Measurements from ENCODE around the gene FNBP1.

The FNBP1 gene

DNA sequence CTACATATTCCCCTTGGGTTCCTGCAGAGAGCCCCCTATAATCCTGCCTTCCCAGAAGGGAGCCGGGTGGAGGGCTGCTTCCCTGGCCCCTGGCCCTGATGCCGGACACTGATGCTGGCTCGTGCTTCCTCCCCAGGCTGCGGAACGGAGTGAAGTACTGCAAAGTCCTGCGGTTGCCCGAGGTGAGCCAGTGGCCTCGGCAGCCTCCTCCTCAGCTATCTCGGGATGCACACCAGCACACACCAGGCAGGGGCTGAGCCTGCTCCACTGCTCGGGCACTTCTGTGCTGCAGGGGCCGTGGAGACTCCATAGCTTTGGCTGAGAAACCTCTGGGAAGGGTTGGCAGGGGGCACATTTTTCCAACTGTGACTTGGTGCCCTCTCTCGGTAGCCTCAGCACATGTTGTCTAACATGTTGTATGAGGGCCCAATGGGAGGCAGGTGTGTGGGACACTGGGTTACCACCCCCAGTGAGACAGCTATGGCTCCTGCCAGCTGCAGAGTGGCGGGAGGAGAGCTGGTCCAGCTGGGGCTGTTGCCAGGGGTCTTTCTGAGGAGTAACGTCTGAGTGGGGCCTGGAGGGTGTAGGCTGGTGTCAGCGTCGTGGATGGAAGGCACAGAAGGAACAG lies 169.3 kb downstream of the FNBP1 start:
- Histone ChIP-seq H3K9me2 (replicated peaks; ENCODE audit: low read depth, low read length) (no peaks in the 10 kb centered on the region), H3K36me3 (ENCODE audit: insufficient read depth, low read length) (peaks cover 6% of the 10 kb centered on the region; the same call in 1 of the 2 replicates), H3K79me2 (ENCODE audit: insufficient read depth, low read length) (no peaks in the 10 kb centered on the region), H3K27me3 (ENCODE audit: insufficient read depth, low read length, poor library complexity, severe bottlenecking) (no peaks in the 10 kb centered on the region), H3K4me1 (ENCODE audit: insufficient read depth, low read length, poor library complexity, severe bottlenecking) (no peaks in the 10 kb centered on the region), H3K4me3 (ENCODE audit: low read length, poor library complexity, severe bottlenecking) (no peak overlapping the region), H2AFZ (ENCODE audit: low read length) (no peak overlapping the region), H4K20me1 (ENCODE audit: insufficient read depth, low read length, poor library complexity, severe bottlenecking) (no peaks in the 10 kb centered on the region), H3K9me3 (ENCODE audit: insufficient read depth, low read depth, low read length) (no peaks in the 10 kb centered on the region), H3K9ac (ENCODE audit: low read depth, low read length, poor library complexity, severe bottlenecking) (no peak overlapping the region), H3F3A (ENCODE audit: low read depth) (no peaks in the 10 kb centered on the region), H3K4me2 (ENCODE audit: low read depth, low read length, poor library complexity, severe bottlenecking) (no peak overlapping the region)
- TF ChIP-seq EZH2phosphoT487 (IDR thresholded peaks at IDR 0.05; ENCODE audit: borderline replicate concordance) (no peak), CTCF (conservative IDR thresholded peaks at IDR 0.05; ENCODE audit: low read length) (no peak)

GRCh38 chr9:129871046-129871445 lies 171.9 kb downstream of the FNBP1 start:
- Histone ChIP-seq H3K4me3 (ENCODE audit: low read length, poor library complexity, severe bottlenecking) (no peak overlapping the region), H3K9ac (ENCODE audit: low read depth, low read length, poor library complexity, severe bottlenecking) (no peak overlapping the region), H4K20me1 (ENCODE audit: insufficient read depth, low read length, poor library complexity, severe bottlenecking) (no peaks in the 10 kb centered on the region), H3K9me3 (ENCODE audit: insufficient read depth, low read depth, low read length) (no peaks in the 10 kb centered on the region), H2AFZ (ENCODE audit: low read length) (no peak overlapping the region), H3K27me3 (ENCODE audit: insufficient read depth, low read length, poor library complexity, severe bottlenecking) (no peaks in the 10 kb centered on the region), H3K9me2 (replicated peaks; ENCODE audit: low read depth, low read length) (no peaks in the 10 kb centered on the region), H3K79me2 (ENCODE audit: insufficient read depth, low read length) (no peaks in the 10 kb centered on the region), H3F3A (ENCODE audit: low read depth) (no peaks in the 10 kb centered on the region), H3K4me1 (ENCODE audit: insufficient read depth, low read length, poor library complexity, severe bottlenecking) (peaks cover 11% of the 10 kb centered on the region), H3K36me3 (ENCODE audit: insufficient read depth, low read length) (peaks cover 6% of the 10 kb centered on the region; the same call in 1 of the 2 replicates), H3K4me2 (ENCODE audit: low read depth, low read length, poor library complexity, severe bottlenecking) (no peak overlapping the region)
- TF ChIP-seq CTCF (conservative IDR thresholded peaks at IDR 0.05; ENCODE audit: low read length) (no peak), EZH2phosphoT487 (IDR thresholded peaks at IDR 0.05; ENCODE audit: borderline replicate concordance) (no peak)

DNA sequence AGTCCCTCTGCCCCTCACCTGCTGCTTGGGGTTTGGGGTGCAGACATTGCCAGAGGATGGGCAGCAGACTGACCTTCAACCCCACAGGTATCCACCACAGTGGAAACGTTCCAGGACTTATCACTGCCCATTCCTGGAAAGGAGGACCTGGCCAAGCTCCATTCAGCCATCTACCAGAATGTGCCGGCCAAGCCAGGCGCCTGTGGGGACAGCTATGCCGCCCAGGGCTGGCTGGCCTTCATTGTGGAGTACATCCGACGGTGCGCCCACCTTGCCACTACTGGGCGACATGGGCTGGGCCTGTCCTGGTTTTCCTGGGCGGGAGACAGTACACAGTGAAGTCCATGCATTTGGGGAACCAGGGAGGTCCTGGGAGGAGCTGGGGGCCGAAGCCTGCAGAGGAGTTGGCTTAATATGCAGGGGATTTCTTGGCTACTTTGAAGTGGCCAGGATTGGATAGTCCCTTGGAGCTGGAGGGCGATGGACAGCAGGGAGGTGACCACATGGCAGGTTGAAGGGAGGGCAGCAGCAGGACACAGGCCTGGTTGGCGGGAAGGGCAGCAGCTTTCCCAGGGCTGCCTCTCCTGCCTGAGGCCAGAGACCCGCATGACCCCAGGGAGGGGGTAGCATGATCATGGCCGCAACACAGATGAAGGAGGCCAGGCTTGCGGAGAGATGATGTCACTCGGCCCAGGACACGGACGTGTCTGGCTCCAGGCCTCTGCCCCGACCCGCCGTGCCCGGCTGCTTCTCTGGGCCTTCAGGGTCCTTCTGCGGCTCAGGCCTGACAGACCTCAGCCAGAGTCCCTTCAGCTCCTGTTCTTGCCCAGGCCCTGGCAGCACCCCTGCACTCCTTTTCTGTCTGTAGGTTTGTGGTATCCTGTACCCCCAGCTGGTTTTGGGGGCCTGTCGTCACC lies 173.1 kb downstream of the FNBP1 start:
- H3K4me2 ChIP-seq (ENCODE audit: low read depth, low read length, poor library complexity, severe bottlenecking) = no peak overlapping the region
- no peaks in the 10 kb centered on the region for H3K79me2 ChIP-seq (ENCODE audit: insufficient read depth, low read length)
- no peaks in the 10 kb centered on the region for H3F3A ChIP-seq (ENCODE audit: low read depth)
- TF ChIP-seq EZH2phosphoT487 (IDR thresholded peaks at IDR 0.05; ENCODE audit: borderline replicate concordance) (no peak), CTCF (conservative IDR thresholded peaks at IDR 0.05; ENCODE audit: low read length) (no peak)
- peaks cover 5% of the 10 kb centered on the region; the same call in 1 of the 2 replicates for H3K36me3 ChIP-seq (ENCODE audit: insufficient read depth, low read length)
- H3K9ac ChIP-seq (ENCODE audit: low read depth, low read length, poor library complexity, severe bottlenecking) = no peak overlapping the region
- no peaks in the 10 kb centered on the region for H3K27me3 ChIP-seq (ENCODE audit: insufficient read depth, low read length, poor library complexity, severe bottlenecking)
- H3K9me2 ChIP-seq (replicated peaks; ENCODE audit: low read depth, low read length) = no peaks in the 10 kb centered on the region
- no peaks in the 10 kb centered on the region for H4K20me1 ChIP-seq (ENCODE audit: insufficient read depth, low read length, poor library complexity, severe bottlenecking)
- H3K4me1 ChIP-seq (ENCODE audit: insufficient read depth, low read length, poor library complexity, severe bottlenecking) = peaks cover 22% of the 10 kb centered on the region
- H3K9me3 ChIP-seq (ENCODE audit: insufficient read depth, low read depth, low read length) = no peaks in the 10 kb centered on the region
- H3K4me3 ChIP-seq (ENCODE audit: low read length, poor library complexity, severe bottlenecking) = no peak overlapping the region
- no peak overlapping the region for H2AFZ ChIP-seq (ENCODE audit: low read length)

All from Loucy (cell line).